Activated CD4-positive, alpha-beta T cell treated with anti-CD3 and anti-CD28 coated beads for 36 hours (primary cell): ENCODE measurements around the gene SLAMF9. TPM values are rescaled to one million over a fixed set of nuclear protein-coding genes. Genes with fewer than 3 reads are reported as not detected.

Source experiments
- ATAC-seq: fragments of 200-7000 bp; cut with Tn5 transposase; one replicate; pipeline ENCODE4 v1.10.0; 2021; ENCODE audit warnings: mild to moderate bottlenecking, moderate library complexity
- CTCF ChIA-PET: fragments of 350-600 bp; sonication (Branson Sonifier 250); formaldehyde crosslinking; loops from one replicate; lab custom pipeline; 2021; ENCODE audit warnings: antibody characterized with exemption; lab: Charles Lee
- POLR2A ChIA-PET: fragments of 350-600 bp; sonication (Branson Sonifier 250); formaldehyde crosslinking; loops from one replicate; lab custom pipeline; 2021; ENCODE audit warnings: antibody characterized with exemption, inconsistent platforms; lab: Charles Lee
- DNase-seq: peaks from one replicate; pipeline ENCODE4 v3.0.0-alpha.2; 2020
- H3K27ac Mint-ChIP-seq: one replicate; pipeline ENCODE4 v1.8.0; 2021; ENCODE audit warnings: mixed read lengths
- H3K27me3 Mint-ChIP-seq: one replicate; pipeline ENCODE4 v1.8.0; 2021; ENCODE audit warnings: mixed read lengths
- H3K36me3 Mint-ChIP-seq: one replicate; pipeline ENCODE4 v1.8.0; 2021; ENCODE audit warnings: low read depth, mixed read lengths
- H3K4me1 Mint-ChIP-seq: one replicate; pipeline ENCODE4 v1.8.0; 2021; ENCODE audit warnings: mixed read lengths
- H3K4me3 Mint-ChIP-seq: one replicate; pipeline ENCODE4 v1.8.0; 2021; ENCODE audit warnings: mild to moderate bottlenecking, moderate library complexity, mixed read lengths
- H3K9me3 Mint-ChIP-seq: one replicate; pipeline ENCODE4 v1.8.0; 2021; ENCODE audit warnings: low read depth, mixed read lengths
- intact Hi-C, 2 experiments: fragments of 100-400 bp; cut with DNase I in 1 of 2; cut with micrococcal nuclease in 1 of 2; formaldehyde crosslinking; loops; one replicate each; pipeline versions ENCODE4 v1.14.2 to v1.15.1; 2022 to 2024; cut with DNase I, micrococcal nuclease
- total RNA-seq, 2 experiments: library from RNA; stranded (reverse); gene quantifications; one replicate each; pipeline ENCODE4 v1.2.3, GENCODE V29; 2021

The SLAMF9 gene
- total RNA-seq, 2 experiments from 2014 or later: not detected

DNA sequence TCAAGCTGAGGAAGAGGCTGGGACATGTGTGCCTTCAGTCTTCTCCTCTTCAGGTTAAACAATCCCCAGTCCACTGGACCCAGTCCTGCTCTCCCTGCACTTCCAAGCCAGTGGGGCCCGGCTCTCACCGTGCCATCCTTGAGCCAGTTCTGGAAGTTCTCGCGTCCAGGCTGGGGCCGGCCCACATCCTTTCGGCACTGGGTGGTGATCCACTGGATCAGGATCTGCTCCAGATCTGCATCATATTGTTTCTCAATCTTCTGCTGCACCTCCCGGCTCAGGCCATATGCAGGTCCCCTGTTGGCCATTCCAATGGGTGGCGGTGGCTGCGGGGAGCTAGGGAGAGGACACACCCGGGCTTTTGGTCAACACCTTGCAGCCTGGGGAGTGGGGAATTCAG is 33.8 kb downstream of the SLAMF9 start:
- no peaks in the 10 kb centered on the region for H3K9me3 Mint-ChIP-seq
- H3K4me3 Mint-ChIP-seq: no peak overlapping the region
- H3K36me3 Mint-ChIP-seq: peaks cover 68% of the 10 kb centered on the region
- no peaks in the 10 kb centered on the region for H3K27me3 Mint-ChIP-seq
- peak overlapping the region; percentile 97 for H3K27ac Mint-ChIP-seq
- CTCF ChIA-PET: no interaction called here
- intact Hi-C loops: loop anchor here in 1 of 2 experiments (5.0 to 10.0 kb wide), 5 partner anchors 285 to 1997 kb away; partner anchors contain the start of genes AIM2 and PEA15
- ATAC-seq (no peak), DNase-seq (no peak)
- H3K4me1 Mint-ChIP-seq: peaks cover 52% of the 10 kb centered on the region
- POLR2A ChIA-PET: no interaction called here

DNA sequence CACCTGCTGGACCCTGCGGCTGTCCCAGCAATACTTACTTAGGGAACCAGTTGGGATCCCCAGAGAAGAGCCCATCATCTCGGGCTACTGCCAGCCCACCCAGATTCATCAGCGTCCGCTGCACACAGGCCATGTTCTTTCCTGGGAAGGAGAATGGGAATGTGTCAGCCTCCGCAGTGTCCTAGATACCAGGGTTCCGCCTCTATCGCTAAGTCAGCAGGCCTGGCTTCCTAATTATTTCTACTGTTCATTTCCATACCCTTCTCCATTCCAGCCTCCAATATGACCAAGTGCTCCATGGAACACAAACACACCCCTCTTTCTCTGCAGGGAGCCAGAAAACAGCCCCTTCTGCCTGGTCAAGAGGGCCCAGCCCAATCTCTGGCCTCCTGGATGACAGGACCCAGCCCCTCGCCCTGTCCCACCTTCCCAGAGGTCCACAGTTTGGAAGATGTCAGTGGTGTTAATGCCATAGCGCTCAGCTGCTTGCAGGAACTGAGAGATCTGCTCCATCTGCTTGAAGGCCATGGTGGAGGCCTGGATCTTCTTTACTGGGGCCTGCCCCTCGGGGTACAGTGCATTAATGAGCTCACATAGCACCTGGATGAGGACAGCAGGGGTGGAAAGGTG is 34.7 kb downstream of the SLAMF9 start:
- Mint-ChIP-seq H3K27ac (peak overlapping the region; percentile 38), H3K9me3 (no peaks in the 10 kb centered on the region), H3K4me1 (peaks cover 55% of the 10 kb centered on the region), H3K27me3 (no peaks in the 10 kb centered on the region), H3K36me3 (peaks cover 71% of the 10 kb centered on the region), H3K4me3 (no peak overlapping the region)
- CTCF ChIA-PET: no interaction called here
- DNase-seq: no peak
- POLR2A ChIA-PET: no interaction called here
- no peak for ATAC-seq
- intact Hi-C loops: no loop called here

DNA sequence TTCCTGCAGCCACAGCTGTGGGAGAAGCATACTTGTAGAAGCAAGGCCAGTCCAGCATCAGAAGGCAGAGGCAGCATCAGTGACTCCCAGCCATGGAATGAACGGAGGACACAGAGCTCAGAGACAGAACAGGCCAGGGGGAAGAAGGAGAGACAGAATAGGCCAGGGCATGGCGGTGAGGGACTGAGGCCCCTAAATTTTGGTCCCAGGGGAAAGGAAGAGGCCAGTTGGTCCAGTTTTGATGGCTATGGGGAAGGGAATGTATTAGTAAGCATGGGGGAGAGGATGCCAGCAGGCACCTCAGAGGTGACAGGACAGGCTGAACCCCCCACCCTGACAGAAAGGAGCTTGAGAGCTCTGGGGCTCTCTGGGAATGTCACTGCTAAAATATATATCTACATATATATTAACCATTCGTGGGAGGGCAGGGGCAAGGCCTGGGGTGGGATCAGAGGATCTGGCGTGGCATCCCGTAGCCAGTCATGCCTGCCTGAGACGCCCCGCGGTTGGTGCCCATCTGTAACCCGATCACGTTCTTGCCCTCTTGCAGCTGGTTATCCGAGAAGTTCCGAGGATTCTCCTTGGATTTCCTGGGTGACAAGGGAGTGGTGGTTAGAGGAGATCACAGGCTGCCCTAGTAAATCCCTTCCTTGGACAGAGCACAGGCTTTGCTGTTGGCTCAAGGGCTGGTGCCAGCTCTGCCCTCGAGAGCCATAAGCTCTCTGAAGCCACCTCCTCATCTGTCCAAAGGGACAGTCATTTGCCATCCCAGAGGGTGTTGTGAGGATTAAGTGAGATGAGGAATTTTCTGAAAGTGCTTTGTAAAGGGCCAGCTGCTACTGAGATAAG is 35.5 kb downstream of the SLAMF9 start:
- CTCF ChIA-PET: interaction anchor here (0.8 kb wide), 1 partner anchor 143 kb away, joined by 4 read pairs; no protein-coding TSS in a partner anchor
- Mint-ChIP-seq H3K9me3 (no peaks in the 10 kb centered on the region), H3K27me3 (no peaks in the 10 kb centered on the region), H3K27ac (peak overlapping the region; percentile 62), H3K4me1 (peaks cover 62% of the 10 kb centered on the region), H3K4me3 (no peak overlapping the region), H3K36me3 (peaks cover 63% of the 10 kb centered on the region)
- intact Hi-C loops: no loop called here
- no peak for DNase-seq
- ATAC-seq: no peak
- POLR2A ChIA-PET: no interaction called here

DNA sequence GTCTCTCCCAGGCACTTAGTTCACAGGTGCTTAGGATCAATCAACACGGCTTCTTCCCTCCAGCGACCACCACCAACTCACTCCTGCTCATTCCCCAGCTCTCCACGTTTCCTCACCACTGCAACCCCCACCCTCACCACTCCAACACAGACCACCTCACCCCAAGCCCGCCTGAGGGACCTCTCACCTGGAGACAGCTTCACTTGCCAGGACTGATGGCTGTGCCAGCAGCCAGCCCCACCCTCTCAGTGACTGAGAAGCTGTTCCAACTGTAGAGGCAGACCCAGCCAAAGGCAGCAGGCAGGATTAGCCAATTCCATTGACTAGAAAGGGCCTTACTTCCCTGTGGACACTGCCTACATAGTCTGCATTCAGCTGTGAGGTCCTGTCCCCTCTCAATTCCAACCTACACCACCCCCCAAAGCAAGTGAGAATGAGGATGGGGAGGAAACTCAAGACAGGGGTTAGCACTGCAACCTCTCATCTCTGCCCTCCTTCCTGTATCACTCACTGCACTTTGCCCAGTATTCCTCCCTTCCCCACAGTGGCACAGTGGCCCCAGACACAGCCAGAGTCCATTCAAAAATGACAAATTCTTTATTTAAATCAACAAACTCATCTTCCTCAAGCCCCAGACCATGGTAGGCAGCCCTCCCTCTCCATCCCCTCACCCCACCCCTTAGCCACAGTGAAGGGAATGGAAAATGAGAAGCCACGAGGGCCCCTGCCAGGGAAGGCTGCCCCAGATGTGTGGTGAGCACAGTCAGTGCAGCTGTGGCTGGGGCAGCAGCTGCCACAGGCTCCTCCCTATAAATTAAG is 36.3 kb downstream of the SLAMF9 start:
- peak overlapping the region; percentile 62 for H3K27ac Mint-ChIP-seq
- intact Hi-C loops: no loop called here
- H3K4me3 Mint-ChIP-seq: no peak overlapping the region
- H3K9me3 Mint-ChIP-seq: no peaks in the 10 kb centered on the region
- peaks cover 57% of the 10 kb centered on the region for H3K36me3 Mint-ChIP-seq
- H3K27me3 Mint-ChIP-seq: no peaks in the 10 kb centered on the region
- ChIA-PET CTCF (no interaction called here), POLR2A (no interaction called here)
- DNase-seq: no peak
- ATAC-seq: no peak
- peaks cover 57% of the 10 kb centered on the region for H3K4me1 Mint-ChIP-seq

DNA sequence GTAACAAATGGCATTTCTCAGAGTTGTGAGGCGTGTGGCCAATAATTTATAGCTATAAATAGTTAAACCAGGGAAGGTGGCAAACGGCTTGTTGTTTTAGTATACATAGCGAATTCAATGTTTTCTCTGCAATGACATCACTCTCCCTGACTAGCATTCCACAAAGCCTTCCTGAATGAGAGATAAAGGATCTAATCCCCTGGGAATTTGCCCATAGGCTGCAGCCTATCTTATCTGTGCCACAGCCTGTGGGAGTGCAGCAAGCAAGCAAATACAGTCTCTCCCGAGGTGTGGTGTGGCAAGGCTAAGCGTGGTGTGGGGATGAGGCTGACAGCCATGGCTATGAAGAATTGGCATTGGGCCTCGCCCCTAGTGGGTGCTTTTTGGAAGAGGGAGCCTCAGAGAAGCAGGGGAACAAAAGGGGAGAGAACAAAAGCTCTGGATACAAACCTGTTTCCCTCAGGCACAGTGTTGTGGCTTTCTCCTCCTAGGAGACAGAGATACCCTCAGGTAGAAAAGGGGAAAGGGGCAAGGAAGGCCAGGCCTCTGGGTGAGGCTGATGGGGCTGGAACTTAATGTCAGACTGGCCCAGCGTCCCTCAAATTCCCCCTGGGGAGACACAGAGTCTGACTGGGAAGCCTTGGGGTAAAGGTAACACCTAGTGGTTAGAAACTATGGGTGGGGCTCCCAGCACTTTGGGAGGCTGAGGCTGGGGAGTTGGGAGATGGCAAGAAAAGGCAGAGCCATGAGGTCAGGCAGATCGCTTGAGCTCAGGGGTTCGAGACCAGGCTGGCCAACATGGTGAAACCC is 37.6 kb downstream of the SLAMF9 start:
- Mint-ChIP-seq H3K27me3 (no peaks in the 10 kb centered on the region), H3K4me3 (no peak overlapping the region), H3K36me3 (peaks cover 47% of the 10 kb centered on the region), H3K9me3 (no peaks in the 10 kb centered on the region), H3K27ac (peak overlapping the region; percentile 62), H3K4me1 (peaks cover 55% of the 10 kb centered on the region)
- ATAC-seq (no peak), DNase-seq (no peak)
- ChIA-PET CTCF (interaction anchor here (0.6 to 1.2 kb wide), 2 partner anchors 19 to 64 kb away, joined by 3 read pairs; no protein-coding TSS in a partner anchor), POLR2A (no interaction called here)
- intact Hi-C loops: no loop called here

DNA sequence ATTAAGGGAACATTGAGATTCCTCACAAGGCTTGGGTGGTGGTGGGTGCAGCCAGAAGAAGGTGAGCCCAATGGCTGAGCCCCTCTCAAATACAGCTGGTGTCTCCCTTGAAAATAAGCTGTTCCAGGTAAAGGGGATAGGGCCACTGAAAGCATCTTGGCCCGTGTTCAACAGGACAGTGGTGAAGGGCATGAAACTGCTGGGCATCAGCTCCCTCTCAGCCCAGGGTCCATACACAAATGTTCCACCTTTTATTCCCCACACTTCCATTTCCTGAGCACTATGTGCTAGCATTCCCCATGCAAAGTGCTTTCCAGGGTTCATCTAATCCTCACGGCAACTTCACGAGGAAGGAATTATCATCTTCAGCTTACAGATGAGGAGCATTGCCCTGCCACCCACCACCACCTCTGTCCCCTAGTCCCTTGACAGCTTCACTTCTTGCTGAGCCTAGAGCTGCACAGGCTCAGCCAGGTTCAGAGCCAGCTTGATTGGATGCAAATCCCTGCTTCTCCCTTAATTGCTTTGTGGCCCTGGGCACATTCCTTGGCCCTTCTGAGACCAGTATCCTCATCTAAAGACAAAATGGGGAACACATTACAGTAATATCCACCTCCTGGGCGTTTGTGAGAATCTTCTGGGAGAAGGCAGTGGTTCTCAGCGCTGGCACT is 38.3 kb downstream of the SLAMF9 start:
- peaks cover 55% of the 10 kb centered on the region for H3K4me1 Mint-ChIP-seq
- CTCF ChIA-PET: interaction anchor here (0.6 to 1.2 kb wide), 2 partner anchors 20 to 63 kb away, joined by 3 read pairs; no protein-coding TSS in a partner anchor
- H3K27ac Mint-ChIP-seq: peak overlapping the region; percentile 62
- no peaks in the 10 kb centered on the region for H3K9me3 Mint-ChIP-seq
- H3K27me3 Mint-ChIP-seq: no peaks in the 10 kb centered on the region
- ATAC-seq (no peak), DNase-seq (no peak)
- POLR2A ChIA-PET: no interaction called here
- H3K36me3 Mint-ChIP-seq: peaks cover 39% of the 10 kb centered on the region
- intact Hi-C loops: no loop called here
- no peak overlapping the region for H3K4me3 Mint-ChIP-seq

DNA sequence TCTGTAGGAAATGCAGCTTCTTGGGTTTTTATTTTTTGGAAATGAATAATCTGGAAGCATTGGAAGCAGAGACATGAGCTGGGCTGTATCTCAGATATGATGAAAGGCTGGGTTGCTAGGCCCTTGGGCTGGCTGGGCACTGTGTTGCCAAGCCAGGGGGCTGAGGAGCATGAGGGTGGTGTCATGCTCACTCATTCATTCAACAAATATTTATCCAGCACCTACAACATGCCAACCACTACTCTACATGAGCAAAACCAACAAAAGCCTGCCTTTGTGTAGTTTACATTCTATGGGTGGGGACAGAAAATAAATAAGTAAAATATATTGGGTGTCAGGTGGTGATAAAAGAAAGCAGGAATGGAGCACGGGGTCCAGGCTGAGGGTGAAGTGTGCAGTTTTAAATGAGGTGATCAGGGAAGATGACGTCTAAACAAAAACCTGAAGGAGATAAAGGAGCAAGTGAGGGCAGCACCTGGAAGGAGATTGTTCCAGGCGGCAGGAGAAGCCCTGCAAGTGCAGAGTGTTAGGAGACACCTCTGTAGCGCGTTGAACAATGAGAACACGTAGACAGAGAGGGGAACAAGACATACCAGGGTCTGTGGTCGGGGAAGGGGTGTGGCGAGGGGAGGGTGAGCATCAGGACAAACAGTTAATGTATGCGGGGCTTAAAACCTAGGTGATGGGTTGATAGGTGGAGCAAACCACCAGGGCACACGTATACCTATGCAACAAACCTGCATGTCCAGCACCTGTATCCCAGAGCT is 39.6 kb downstream of the SLAMF9 start:
- H3K4me1 Mint-ChIP-seq: peaks cover 57% of the 10 kb centered on the region
- H3K36me3 Mint-ChIP-seq: peaks cover 27% of the 10 kb centered on the region
- no peaks in the 10 kb centered on the region for H3K27me3 Mint-ChIP-seq
- H3K27ac Mint-ChIP-seq: no peak overlapping the region
- ChIA-PET CTCF (no interaction called here), POLR2A (interaction anchor here (1.4 kb wide), 1 partner anchor 8 kb away, joined by 9 read pairs; no protein-coding TSS in a partner anchor)
- no peaks in the 10 kb centered on the region for H3K9me3 Mint-ChIP-seq
- no peak for ATAC-seq
- intact Hi-C loops: no loop called here
- H3K4me3 Mint-ChIP-seq: no peak overlapping the region
- DNase-seq: no peak

DNA sequence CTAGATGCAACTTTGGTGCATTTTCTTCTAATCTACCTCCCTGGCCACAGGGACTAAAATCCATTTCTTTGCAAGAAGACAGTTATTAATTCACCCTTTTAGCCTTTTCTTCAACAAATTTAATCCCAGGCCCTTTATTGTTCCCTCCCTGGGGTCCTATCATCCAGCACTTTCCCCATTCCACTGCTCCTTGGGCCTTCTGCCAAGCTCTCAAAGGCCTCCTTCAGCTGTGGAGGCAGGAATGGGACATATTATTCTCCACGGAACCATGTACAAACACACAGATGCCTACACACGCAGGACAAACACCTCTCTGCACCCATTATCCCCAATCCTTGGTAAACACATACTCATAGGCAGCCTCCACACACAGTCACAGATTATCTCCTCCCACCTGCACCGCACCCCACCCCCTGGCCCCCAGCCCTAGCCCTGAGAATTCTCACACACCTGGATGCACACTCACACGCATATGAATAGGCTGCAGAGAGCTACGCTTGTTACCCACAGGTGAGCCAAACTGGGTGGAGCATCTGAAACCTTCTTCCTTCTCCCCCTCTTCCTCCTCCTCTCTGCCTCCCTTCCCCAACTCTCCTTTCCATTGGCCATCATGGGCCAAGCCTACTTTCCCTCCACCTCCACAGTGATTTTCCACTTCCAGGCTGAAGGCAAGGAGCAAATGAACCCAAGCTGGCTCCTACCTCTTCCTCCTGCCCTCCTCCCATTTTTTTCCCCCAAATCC is 40.4 kb downstream of the SLAMF9 start:
- Mint-ChIP-seq H3K4me1 (peaks cover 56% of the 10 kb centered on the region), H3K27ac (no peak overlapping the region), H3K4me3 (no peak overlapping the region)

DNA sequence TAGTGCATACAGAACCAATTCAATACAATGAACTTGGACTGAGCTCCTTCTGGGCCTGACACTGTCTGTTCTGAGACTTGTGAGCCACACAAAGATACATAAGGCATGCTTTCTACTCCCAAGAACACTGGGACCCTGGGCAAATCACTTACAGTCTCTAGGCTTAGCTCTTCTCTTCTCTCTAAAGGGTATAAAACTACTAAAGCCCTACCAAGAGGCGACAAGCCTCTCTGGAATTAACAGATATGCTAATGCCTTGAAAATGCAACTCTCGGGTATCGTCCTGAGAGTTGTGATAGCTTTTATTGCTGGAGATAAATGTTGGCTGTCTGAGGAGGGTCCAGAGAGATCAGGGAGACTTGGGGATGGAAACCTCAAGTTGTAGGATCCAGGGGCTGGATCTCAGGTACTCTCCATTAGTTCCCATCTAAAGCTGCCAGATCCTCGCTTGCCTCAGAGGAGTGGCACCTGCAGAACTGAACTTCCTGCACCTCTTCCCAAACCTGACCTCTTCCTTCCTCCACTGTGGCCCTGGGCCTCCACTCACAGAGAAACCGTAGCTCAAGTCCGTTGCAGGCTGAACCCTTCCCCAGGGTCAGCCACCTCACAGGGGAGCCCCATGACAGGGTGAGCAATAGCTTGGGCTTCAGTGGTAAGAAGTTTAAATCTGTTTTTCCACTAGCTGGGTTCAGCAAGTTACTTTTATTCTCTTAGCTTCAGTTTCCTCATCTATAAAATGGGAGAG is 42.5 kb downstream of the SLAMF9 start:
- DNase-seq: peak; percentile 49
- Mint-ChIP-seq H3K36me3 (peaks cover 6% of the 10 kb centered on the region), H3K4me1 (peaks cover 46% of the 10 kb centered on the region), H3K27ac (peak overlapping the region; percentile 92), H3K4me3 (no peak overlapping the region), H3K9me3 (no peaks in the 10 kb centered on the region), H3K27me3 (no peaks in the 10 kb centered on the region)
- POLR2A ChIA-PET: interaction anchor here (0.6 kb wide), 1 partner anchor 345 kb away, joined by 8 read pairs; no protein-coding TSS in a partner anchor
- CTCF ChIA-PET: interaction anchor here (0.6 to 1.0 kb wide), 3 partner anchors 10 to 174 kb away, joined by 3 to 4 read pairs (median 3); no protein-coding TSS in a partner anchor
- peak; percentile 31 for ATAC-seq
- intact Hi-C loops: no loop called here

More for the DNA sequence above, 40.4 kb downstream of the SLAMF9 start:
- DNase-seq (no peak), ATAC-seq (no peak)
- Mint-ChIP-seq H3K9me3 (no peaks in the 10 kb centered on the region), H3K27me3 (no peaks in the 10 kb centered on the region), H3K36me3 (peaks cover 19% of the 10 kb centered on the region)
- POLR2A ChIA-PET: interaction anchor here (1.4 kb wide), 1 partner anchor 9 kb away, joined by 9 read pairs; no protein-coding TSS in a partner anchor
- CTCF ChIA-PET: no interaction called here
- intact Hi-C loops: no loop called here
